ENCODE data around the gene GFI1. TPM values are rescaled to one million over a fixed set of nuclear protein-coding genes. Genes with fewer than 3 reads are reported as not detected.

The GFI1 gene
- total RNA-seq, 2 donors from 2014 or later: 0.20 to 0.24 TPM

GRCh38 chr1:92473781-92474495, 12.8 kb downstream of the GFI1 start:
- 77 to 89% methylated on average over 3 to 5 of the region's 5 CpGs for WGBS, 2 experiments (ENCODE audit: insufficient coverage in 1 of 2, insufficient read length in 1 of 2)
- Histone ChIP-seq H3K4me3 (ENCODE audit: low read length) (no peak overlapping the region), H3K27ac (ENCODE audit: low read depth, low read length) (no peak overlapping the region), H3K36me3 (ENCODE audit: control insufficient read depth, insufficient read depth, low read length) (no peaks in the 10 kb centered on the region), H3K27me3 (ENCODE audit: control insufficient read depth, insufficient read depth, low read length, poor library complexity, severe bottlenecking) (peaks cover 40% of the 10 kb centered on the region), H3K9me3 (ENCODE audit: control insufficient read depth, low read length) (no peaks in the 10 kb centered on the region), H3K9ac (ENCODE audit: extremely low read depth, low read length, poor library complexity, severe bottlenecking) (no peak overlapping the region), H3K4me1 (ENCODE audit: control insufficient read depth, insufficient read depth, low read length) (peaks cover 6% of the 10 kb centered on the region)
- Mint-ChIP-seq H3K4me1 (peaks cover 33% of the 10 kb centered on the region), H3K4me3 (no peak overlapping the region), H3K36me3 (ENCODE audit: low read depth) (no peaks in the 10 kb centered on the region), H3K27ac (no peak overlapping the region), H3K27me3 (ENCODE audit: insufficient read depth) (peaks cover 40% of the 10 kb centered on the region), H3K9me3 (no peaks in the 10 kb centered on the region)
- no peak for TF ChIP-seq CTCF (conservative IDR thresholded peaks at IDR 0.05)
- peak; percentile 81 for DNase-seq

- Histone ChIP-seq H3K4me3 (ENCODE audit: low read length) (no peak overlapping the region), H3K9me3 (ENCODE audit: control insufficient read depth, low read length) (no peaks in the 10 kb centered on the region), H3K27me3 (ENCODE audit: control insufficient read depth, insufficient read depth, low read length, poor library complexity, severe bottlenecking) (peaks cover 6% of the 10 kb centered on the region), H3K9ac (ENCODE audit: extremely low read depth, low read length, poor library complexity, severe bottlenecking) (no peak overlapping the region), H3K27ac (ENCODE audit: low read depth, low read length) (no peak overlapping the region), H3K4me1 (ENCODE audit: control insufficient read depth, insufficient read depth, low read length) (peaks cover 6% of the 10 kb centered on the region), H3K36me3 (ENCODE audit: control insufficient read depth, insufficient read depth, low read length) (no peaks in the 10 kb centered on the region)
- Mint-ChIP-seq H3K9me3 (no peaks in the 10 kb centered on the region), H3K36me3 (ENCODE audit: low read depth) (no peaks in the 10 kb centered on the region), H3K4me3 (no peak overlapping the region), H3K27ac (no peak overlapping the region), H3K27me3 (ENCODE audit: insufficient read depth) (peaks cover 3% of the 10 kb centered on the region), H3K4me1 (peaks cover 26% of the 10 kb centered on the region)
- WGBS, 2 experiments (ENCODE audit: insufficient coverage in 1 of 2, insufficient read length in 1 of 2): 95% methylated on average over 1 of the region's 1 CpG; no CpG with 5 or more reads in 1 of the 2 experiments
- TF ChIP-seq CTCF (conservative IDR thresholded peaks at IDR 0.05): no peak
- no peak for DNase-seq
Measured at GRCh38 chr1:92470216-92470615, 16.5 kb downstream of the GFI1 start.

- Mint-ChIP-seq H3K27me3 (ENCODE audit: insufficient read depth) (no peaks in the 10 kb centered on the region), H3K4me3 (no peak overlapping the region), H3K27ac (no peak overlapping the region), H3K36me3 (ENCODE audit: low read depth) (no peaks in the 10 kb centered on the region), H3K9me3 (no peaks in the 10 kb centered on the region), H3K4me1 (no peaks in the 10 kb centered on the region)
- Histone ChIP-seq H3K27ac (ENCODE audit: low read depth, low read length) (no peak overlapping the region), H3K9me3 (ENCODE audit: control insufficient read depth, low read length) (no peaks in the 10 kb centered on the region), H3K27me3 (ENCODE audit: control insufficient read depth, insufficient read depth, low read length, poor library complexity, severe bottlenecking) (no peaks in the 10 kb centered on the region), H3K4me3 (ENCODE audit: low read length) (no peak overlapping the region), H3K4me1 (ENCODE audit: control insufficient read depth, insufficient read depth, low read length) (no peaks in the 10 kb centered on the region), H3K9ac (ENCODE audit: extremely low read depth, low read length, poor library complexity, severe bottlenecking) (no peak overlapping the region), H3K36me3 (ENCODE audit: control insufficient read depth, insufficient read depth, low read length) (no peaks in the 10 kb centered on the region)
- 91 to 100% methylated on average over 1 of the region's 1 CpG for WGBS, 2 experiments (ENCODE audit: insufficient coverage in 1 of 2, insufficient read length in 1 of 2)
- no peak for TF ChIP-seq CTCF (conservative IDR thresholded peaks at IDR 0.05)
- no peak for DNase-seq
Measured at GRCh38 chr1:92466683-92467352, 19.9 kb downstream of the GFI1 start.
